SK-N-MC (cell line): Measurements from ENCODE around the gene PNPLA1.

Experiments used
- EZH2 ChIP-seq: fragments of 200-600 bp; sonication (generic); IDR thresholded peaks from one replicate; pipeline ENCODE4 v1.6.1; 2017; ENCODE audit warnings: antibody characterized with exemption
- POLR2AphosphoS5 ChIP-seq: IDR thresholded peaks from 2 replicates; pipeline ENCODE4 v1.6.1; 2012; ENCODE audit warnings: mild to moderate bottlenecking, low read depth, low read length, borderline replicate concordance

DNA sequence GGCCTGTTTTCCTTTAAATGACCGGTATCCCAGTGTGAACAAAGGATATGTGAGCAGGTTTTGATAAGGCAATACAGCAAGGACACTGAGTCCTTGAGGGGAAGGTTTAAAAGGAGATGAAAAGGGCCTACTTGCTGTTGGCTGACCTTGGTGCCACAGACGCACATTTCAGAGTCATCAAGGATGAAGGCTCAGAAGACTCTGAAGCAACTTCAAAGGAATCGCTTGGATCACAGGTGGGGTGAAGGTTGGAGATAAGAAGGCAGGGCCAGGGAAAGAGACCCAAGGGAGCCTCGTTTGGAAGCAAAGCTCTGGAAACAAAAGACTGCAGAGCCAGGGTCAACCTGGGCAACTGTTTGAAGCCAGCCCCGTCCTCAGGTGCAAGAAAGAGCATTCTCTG lies 30.1 kb upstream of the PNPLA1 start:
- TF ChIP-seq EZH2 (no peak), POLR2AphosphoS5 (no peak)
